ENCODE results near the gene TLK1. TPM values are rescaled to one million over a fixed set of nuclear protein-coding genes. Genes with fewer than 3 reads are reported as not detected.

The TLK1 gene
- 19.5 to 33.8 TPM (median 27.4 TPM) in 5 replicates for total RNA-seq (2022; extraction: Qiagen RNA extraction)

GRCh38 chr2:171160119-171160955 lies at the start of gene TLK1:
TLK1 (minus strand) TSS chr2:171160893; CDS start chr2:171160428, 465 bp downstream.

Other genes starting within 250 kb of the TLK1 start
- 102 to 113 TPM (median 104 TPM) in 5 replicates for gene GORASP2, start 231.6 kb downstream of the TLK1 start, total RNA-seq (2022; extraction: Qiagen RNA extraction)

All from A549 treated with dexamethasone at 1 μM for 4 hours (cell line).